ENCODE data around the gene TYW1. TPM values are rescaled to one million over a fixed set of nuclear protein-coding genes. Genes with fewer than 3 reads are reported as not detected.

TYW1 gene
- total and polyA plus RNA-seq, 2 of the 8 experiments (the other 6 are each of a cell fraction or from before 2014, with no cell fraction given) = 8.8 to 16.2 TPM

- TF ChIP-seq, protein P1, sequence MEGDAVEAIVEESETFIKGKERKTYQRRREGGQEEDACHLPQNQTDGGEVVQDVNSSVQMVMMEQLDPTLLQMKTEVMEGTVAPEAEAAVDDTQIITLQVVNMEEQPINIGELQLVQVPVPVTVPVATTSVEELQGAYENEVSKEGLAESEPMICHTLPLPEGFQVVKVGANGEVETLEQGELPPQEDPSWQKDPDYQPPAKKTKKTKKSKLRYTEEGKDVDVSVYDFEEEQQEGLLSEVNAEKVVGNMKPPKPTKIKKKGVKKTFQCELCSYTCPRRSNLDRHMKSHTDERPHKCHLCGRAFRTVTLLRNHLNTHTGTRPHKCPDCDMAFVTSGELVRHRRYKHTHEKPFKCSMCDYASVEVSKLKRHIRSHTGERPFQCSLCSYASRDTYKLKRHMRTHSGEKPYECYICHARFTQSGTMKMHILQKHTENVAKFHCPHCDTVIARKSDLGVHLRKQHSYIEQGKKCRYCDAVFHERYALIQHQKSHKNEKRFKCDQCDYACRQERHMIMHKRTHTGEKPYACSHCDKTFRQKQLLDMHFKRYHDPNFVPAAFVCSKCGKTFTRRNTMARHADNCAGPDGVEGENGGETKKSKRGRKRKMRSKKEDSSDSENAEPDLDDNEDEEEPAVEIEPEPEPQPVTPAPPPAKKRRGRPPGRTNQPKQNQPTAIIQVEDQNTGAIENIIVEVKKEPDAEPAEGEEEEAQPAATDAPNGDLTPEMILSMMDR (IDR thresholded peaks at IDR 0.05; ENCODE audit: control extremely low read depth in 1 of 3, insufficient read depth in 1 of 3, low read depth in 1 of 3, low read length in 3 of 3) = no peak
- TF ChIP-seq, protein P2, sequence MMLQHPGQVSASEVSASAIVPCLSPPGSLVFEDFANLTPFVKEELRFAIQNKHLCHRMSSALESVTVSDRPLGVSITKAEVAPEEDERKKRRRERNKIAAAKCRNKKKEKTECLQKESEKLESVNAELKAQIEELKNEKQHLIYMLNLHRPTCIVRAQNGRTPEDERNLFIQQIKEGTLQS (IDR thresholded peaks at IDR 0.05; ENCODE audit: insufficient read depth, low read depth, low read length) = no peak
- TF ChIP-seq CBX5 (IDR thresholded peaks at IDR 0.05; ENCODE audit: low read depth, low read length) (no peak), BACH1 (IDR thresholded peaks at IDR 0.05; ENCODE audit: low read length) (no peak), SIN3A (conservative IDR thresholded peaks at IDR 0.05 in 1 of 2, IDR thresholded peaks at IDR 0.05 in 1 of 2; ENCODE audit: low read depth in 1 of 2, low read length in 2 of 2) (no peak)
Observed at GRCh38 chr7:67006965-67007364, 10.3 kb downstream of the TYW1 start (continued).

Data from H1 (cell line).